Measurements from ENCODE around the gene MGAT4A.

DNA sequence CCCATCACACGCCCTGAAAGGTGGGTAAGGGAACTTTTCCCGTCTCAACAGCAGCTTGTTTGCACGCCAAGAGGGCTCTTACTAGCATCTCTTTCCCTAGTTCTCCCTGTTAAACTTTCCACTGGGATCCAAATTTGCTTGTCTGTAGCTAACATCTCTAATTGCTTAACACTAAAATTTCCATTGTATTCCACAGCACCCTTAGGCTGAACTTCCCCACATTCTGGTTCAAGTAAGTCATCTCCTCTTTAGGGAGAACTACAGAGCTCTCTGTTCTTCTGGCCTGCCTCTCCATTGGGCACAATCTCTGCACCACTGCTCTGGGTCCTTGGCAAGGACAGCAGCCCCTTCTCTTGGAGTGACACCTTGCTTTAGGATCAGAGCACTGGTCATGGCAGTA, 98.6 kb downstream of the MGAT4A start:
- TF ChIP-seq EZH2 (IDR thresholded peaks at IDR 0.05; ENCODE audit: low read depth, unreplicated experiment) (no peak), POLR2AphosphoS5 (IDR thresholded peaks at IDR 0.05; ENCODE audit: low read depth) (no peak)
- TF ChIP-seq, protein P1, sequence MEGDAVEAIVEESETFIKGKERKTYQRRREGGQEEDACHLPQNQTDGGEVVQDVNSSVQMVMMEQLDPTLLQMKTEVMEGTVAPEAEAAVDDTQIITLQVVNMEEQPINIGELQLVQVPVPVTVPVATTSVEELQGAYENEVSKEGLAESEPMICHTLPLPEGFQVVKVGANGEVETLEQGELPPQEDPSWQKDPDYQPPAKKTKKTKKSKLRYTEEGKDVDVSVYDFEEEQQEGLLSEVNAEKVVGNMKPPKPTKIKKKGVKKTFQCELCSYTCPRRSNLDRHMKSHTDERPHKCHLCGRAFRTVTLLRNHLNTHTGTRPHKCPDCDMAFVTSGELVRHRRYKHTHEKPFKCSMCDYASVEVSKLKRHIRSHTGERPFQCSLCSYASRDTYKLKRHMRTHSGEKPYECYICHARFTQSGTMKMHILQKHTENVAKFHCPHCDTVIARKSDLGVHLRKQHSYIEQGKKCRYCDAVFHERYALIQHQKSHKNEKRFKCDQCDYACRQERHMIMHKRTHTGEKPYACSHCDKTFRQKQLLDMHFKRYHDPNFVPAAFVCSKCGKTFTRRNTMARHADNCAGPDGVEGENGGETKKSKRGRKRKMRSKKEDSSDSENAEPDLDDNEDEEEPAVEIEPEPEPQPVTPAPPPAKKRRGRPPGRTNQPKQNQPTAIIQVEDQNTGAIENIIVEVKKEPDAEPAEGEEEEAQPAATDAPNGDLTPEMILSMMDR (conservative IDR thresholded peaks at IDR 0.05; ENCODE audit: low read depth in 2 of 2), result no peak

Measured in GM23338 (cell line).